H1 (cell line): ENCODE measurements around the gene SHISAL1.

ENCODE experiments used
- ATF3 ChIP-seq: IDR thresholded peaks from 2 replicates; pipeline ENCODE4 v1.6.1; 2011; ENCODE audit warnings: low read depth, mild to moderate bottlenecking, low read length; ENCODE audit not compliant: insufficient read depth
- CBX8 ChIP-seq: fragments of 300-800, 300-1000 bp; sonication (generic); IDR thresholded peaks from 2 replicates; pipeline ENCODE4 v1.7.1; 2016; ENCODE audit warnings: low read depth, low read length, borderline replicate concordance
- CTCF ChIP-seq, 3 experiments: IDR thresholded peaks; 1 replicate in 2 of 3; 2 replicates in 1 of 3; pipeline versions ENCODE4 v1.5.1 to v1.6.1; 2011; ENCODE audit warnings: low read length in 3 of 3, mild to moderate bottlenecking in 3 of 3, inconsistent platforms in 2 of 3, low read depth in 1 of 3, moderate library complexity in 1 of 3; ENCODE audit not compliant: insufficient read depth in 1 of 3; ENCODE audit errors: control extremely low read depth in 1 of 3
- EP300 ChIP-seq, 2 experiments: IDR thresholded peaks; 1 replicate in 1 of 2; 2 replicates in 1 of 2; pipeline ENCODE4 v1.6.1; 2011 to 2012; ENCODE audit warnings: low read depth in 2 of 2, low read length in 2 of 2, mild to moderate bottlenecking in 2 of 2, borderline replicate concordance in 1 of 2, inconsistent platforms in 1 of 2, moderate library complexity in 1 of 2
- KDM1A ChIP-seq: fragments of 200-600, 300-600 bp; sonication (generic); IDR thresholded peaks from 2 replicates; pipeline ENCODE4 v1.7.1; 2016; ENCODE audit warnings: mild to moderate bottlenecking, low read length, borderline replicate concordance
- MAFK ChIP-seq: IDR thresholded peaks from 2 replicates; pipeline ENCODE4 v1.6.1; 2012; ENCODE audit warnings: low read depth, mild to moderate bottlenecking, improper control_type of control experiment, low read length
- MAX ChIP-seq: IDR thresholded peaks from 2 replicates; pipeline ENCODE4 v1.6.1; 2012; ENCODE audit warnings: inconsistent platforms
- POLR2A ChIP-seq, 2 experiments: IDR thresholded peaks; 1 replicate in 1 of 2; 2 replicates in 1 of 2; pipeline ENCODE4 v1.6.1; 2011; ENCODE audit warnings: low read depth in 2 of 2, low read length in 2 of 2, mild to moderate bottlenecking in 2 of 2; ENCODE audit errors: control extremely low read depth in 1 of 2
- POLR2AphosphoS5 ChIP-seq: IDR thresholded peaks from 2 replicates; pipeline ENCODE4 v1.6.1; 2011; ENCODE audit warnings: low read depth, low read length
- RBBP5 ChIP-seq: IDR thresholded peaks from 2 replicates; pipeline ENCODE4 v1.7.1; 2012; ENCODE audit warnings: low read depth, mild to moderate bottlenecking, inconsistent platforms, low read length, moderate library complexity, borderline replicate concordance
- SRF ChIP-seq: IDR thresholded peaks from 2 replicates; pipeline ENCODE4 v1.6.1; 2011; ENCODE audit warnings: mild to moderate bottlenecking, low read depth, low read length, moderate library complexity
- TAF1 ChIP-seq: IDR thresholded peaks from 2 replicates; pipeline ENCODE4 v1.6.1; 2011; ENCODE audit warnings: mild to moderate bottlenecking, low read depth, low read length
- TBP ChIP-seq: IDR thresholded peaks from 2 replicates; pipeline ENCODE4 v1.6.1; 2011; ENCODE audit warnings: low read depth, low read length, improper control_type of control experiment
- ZNF274 ChIP-seq: IDR thresholded peaks from 2 replicates; pipeline ENCODE4 v1.7.0; 2012; ENCODE audit warnings: low read length, borderline replicate concordance; ENCODE audit errors: extremely low read depth

- no peak for TF ChIP-seq SRF
- no peak for TF ChIP-seq TAF1
- TF ChIP-seq CTCF (IDR thresholded peaks at IDR 0.05; ENCODE audit: control extremely low read depth in 1 of 3, insufficient read depth in 1 of 3, low read depth in 1 of 3, low read length in 3 of 3), result no peak
- TF ChIP-seq RBBP5, result no peak
- no peak for TF ChIP-seq ZNF274
- TF ChIP-seq CBX8, result no peak
- no peak for TF ChIP-seq POLR2AphosphoS5
- no peak for TF ChIP-seq EP300 (IDR thresholded peaks at IDR 0.05; ENCODE audit: borderline replicate concordance in 1 of 2, low read depth in 2 of 2, low read length in 2 of 2)
- no peak for TF ChIP-seq POLR2A (IDR thresholded peaks at IDR 0.05; ENCODE audit: control extremely low read depth in 1 of 2, low read depth in 2 of 2, low read length in 2 of 2)
- TF ChIP-seq MAFK, result no peak
- TF ChIP-seq KDM1A, result no peak
- TF ChIP-seq ATF3, result no peak
- TF ChIP-seq MAX, result no peak
- no peak for TF ChIP-seq TBP
Measured at GRCh38 chr22:44225091-44225689, 87.6 kb downstream of the SHISAL1 start.
